Testis (tissue), 2 donors: ENCODE results near the gene EPHX1.

ENCODE experiments used
- POLR2A ChIP-seq: fragments of 450-650 bp; IDR thresholded peaks from one replicate; pipeline ENCODE4 v1.6.1; 2017; ENCODE audit warnings: antibody characterized with exemption, mild to moderate bottlenecking, moderate library complexity
- TF ChIP-seq, protein P1 (sequence below), 3 experiments: fragments of 450-650 bp in 2 of 3; fragments of 200-600 bp in 1 of 3; sonication (generic) in 1 of 3; IDR thresholded peaks; one replicate each; pipeline ENCODE4 v1.5.1; 2016 to 2019; ENCODE audit warnings: antibody characterized with exemption in 3 of 3, mild to moderate bottlenecking in 2 of 3, moderate library complexity in 1 of 3

GRCh38 chr1:225762002-225762441 lies 47.9 kb upstream of the EPHX1 start:
- TF ChIP-seq, protein P1, sequence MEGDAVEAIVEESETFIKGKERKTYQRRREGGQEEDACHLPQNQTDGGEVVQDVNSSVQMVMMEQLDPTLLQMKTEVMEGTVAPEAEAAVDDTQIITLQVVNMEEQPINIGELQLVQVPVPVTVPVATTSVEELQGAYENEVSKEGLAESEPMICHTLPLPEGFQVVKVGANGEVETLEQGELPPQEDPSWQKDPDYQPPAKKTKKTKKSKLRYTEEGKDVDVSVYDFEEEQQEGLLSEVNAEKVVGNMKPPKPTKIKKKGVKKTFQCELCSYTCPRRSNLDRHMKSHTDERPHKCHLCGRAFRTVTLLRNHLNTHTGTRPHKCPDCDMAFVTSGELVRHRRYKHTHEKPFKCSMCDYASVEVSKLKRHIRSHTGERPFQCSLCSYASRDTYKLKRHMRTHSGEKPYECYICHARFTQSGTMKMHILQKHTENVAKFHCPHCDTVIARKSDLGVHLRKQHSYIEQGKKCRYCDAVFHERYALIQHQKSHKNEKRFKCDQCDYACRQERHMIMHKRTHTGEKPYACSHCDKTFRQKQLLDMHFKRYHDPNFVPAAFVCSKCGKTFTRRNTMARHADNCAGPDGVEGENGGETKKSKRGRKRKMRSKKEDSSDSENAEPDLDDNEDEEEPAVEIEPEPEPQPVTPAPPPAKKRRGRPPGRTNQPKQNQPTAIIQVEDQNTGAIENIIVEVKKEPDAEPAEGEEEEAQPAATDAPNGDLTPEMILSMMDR (IDR thresholded peaks at IDR 0.05) = no peak
- no peak for TF ChIP-seq POLR2A
